Stimulated activated naive CD8-positive, alpha-beta T cell treated with anti-CD3 and anti-CD28 coated beads, Interleukin-15, amount 100 ng/mL, for 72 hours (primary cell): ENCODE measurements around the gene MTCL1.
"Not testable (repeated sequence)": the region's sequence is repeated elsewhere in the genome, so short reads cannot be mapped to it uniquely, and the experiment has no call there.

ENCODE experiments used
- ATAC-seq: fragments of 150-1000 bp; cut with Tn5 transposase; 2 replicates; pipeline ENCODE4 v1.10.0; 2021; ENCODE audit warnings: mild to moderate bottlenecking, moderate library complexity
- DNase-seq, 2 donors: peaks; one replicate each; pipeline ENCODE4 v3.0.0; 2021 to 2022
- H3K27ac Mint-ChIP-seq, 2 donors: one replicate each; pipeline ENCODE4 v1.8.0; 2022; ENCODE audit warnings: mild to moderate bottlenecking in 2 of 2, mixed read lengths in 2 of 2, moderate library complexity in 2 of 2
- H3K27me3 Mint-ChIP-seq: one replicate; pipeline ENCODE4 v1.8.0; 2022; ENCODE audit warnings: mixed read lengths
- H3K4me1 Mint-ChIP-seq: one replicate; pipeline ENCODE4 v1.8.0; 2022; ENCODE audit warnings: mild to moderate bottlenecking, mixed read lengths
- H3K4me3 Mint-ChIP-seq, 2 donors: one replicate each; pipeline ENCODE4 v1.8.0; 2022; ENCODE audit warnings: mild to moderate bottlenecking in 2 of 2, mixed read lengths in 2 of 2, moderate library complexity in 1 of 2
- H3K9me3 Mint-ChIP-seq, 2 donors: one replicate each; pipeline ENCODE4 v1.8.0; 2022; ENCODE audit warnings: mixed read lengths in 2 of 2

MTCL1 gene

GRCh38 chr18:8761535-8761934, 56.2 kb downstream of the MTCL1 start:
- not testable (repeated sequence) for H3K4me1 Mint-ChIP-seq, H3K27ac Mint-ChIP-seq, DNase-seq, ATAC-seq, H3K4me3 Mint-ChIP-seq
- H3K27me3 Mint-ChIP-seq: peaks cover 13% of the 10 kb centered on the region
- H3K9me3 Mint-ChIP-seq: peaks cover 7 to 16% of the 10 kb centered on the region in 2 donors

- H3K9me3 Mint-ChIP-seq: peaks cover 7 to 16% of the 10 kb centered on the region in 2 donors
- no peak overlapping the region for H3K27ac Mint-ChIP-seq
- ATAC-seq (no peak), DNase-seq (no peak)
- H3K27me3 Mint-ChIP-seq: peaks cover 10% of the 10 kb centered on the region
- no peaks in the 10 kb centered on the region for H3K4me1 Mint-ChIP-seq
- H3K4me3 Mint-ChIP-seq: no peak overlapping the region
These were observed 57.6 kb downstream of the MTCL1 start for GRCh38 chr18:8762968-8763367.

- no peak overlapping the region for H3K4me3 Mint-ChIP-seq
- ATAC-seq (no peak), DNase-seq (no peak)
- peaks cover 7 to 16% of the 10 kb centered on the region in 2 donors for H3K9me3 Mint-ChIP-seq
- peaks cover 4% of the 10 kb centered on the region for H3K27me3 Mint-ChIP-seq
- H3K27ac Mint-ChIP-seq: no peak overlapping the region
- H3K4me1 Mint-ChIP-seq: no peaks in the 10 kb centered on the region
These were observed 58.3 kb downstream of the MTCL1 start for GRCh38 chr18:8763611-8764010.

- Mint-ChIP-seq H3K4me1 (no peaks in the 10 kb centered on the region), H3K27ac (no peak overlapping the region), H3K9me3 (peaks cover 7 to 16% of the 10 kb centered on the region in 2 donors), H3K4me3 (no peak overlapping the region), H3K27me3 (no peaks in the 10 kb centered on the region)
- DNase-seq: no peak
- ATAC-seq: no peak
These were observed 60.6 kb downstream of the MTCL1 start for GRCh38 chr18:8765783-8766463.

GRCh38 chr18:8766559-8767293, 61.4 kb downstream of the MTCL1 start:
- H3K27ac Mint-ChIP-seq: no peak overlapping the region
- H3K4me1 Mint-ChIP-seq: no peaks in the 10 kb centered on the region
- peaks cover 0 to 8% of the 10 kb centered on the region in 2 donors for H3K9me3 Mint-ChIP-seq
- H3K27me3 Mint-ChIP-seq: no peaks in the 10 kb centered on the region
- DNase-seq: no peak
- H3K4me3 Mint-ChIP-seq: no peak overlapping the region
- no peak for ATAC-seq

- H3K27me3 Mint-ChIP-seq: no peaks in the 10 kb centered on the region
- no peak overlapping the region for H3K4me3 Mint-ChIP-seq
- ATAC-seq: no peak
- H3K4me1 Mint-ChIP-seq: no peaks in the 10 kb centered on the region
- H3K9me3 Mint-ChIP-seq: peaks cover 0 to 5% of the 10 kb centered on the region in 2 donors
- H3K27ac Mint-ChIP-seq: no peak overlapping the region
- no peak for DNase-seq
These were observed 62.0 kb downstream of the MTCL1 start for GRCh38 chr18:8767340-8767739.

- H3K27me3 Mint-ChIP-seq: no peaks in the 10 kb centered on the region
These were observed 64.2 kb downstream of the MTCL1 start for GRCh38 chr18:8769509-8770095.

GRCh38 chr18:8770657-8771056, 65.3 kb downstream of the MTCL1 start:
- H3K27ac Mint-ChIP-seq: no peak overlapping the region
- H3K27me3 Mint-ChIP-seq: no peaks in the 10 kb centered on the region
- no peak for DNase-seq
- no peaks in the 10 kb centered on the region for H3K4me1 Mint-ChIP-seq
- no peak for ATAC-seq
- H3K4me3 Mint-ChIP-seq: no peak overlapping the region
- no peaks in the 10 kb centered on the region for H3K9me3 Mint-ChIP-seq

More at GRCh38 chr18:8769509-8770095, 64.2 kb downstream of the MTCL1 start:
- no peak for DNase-seq
- H3K4me1 Mint-ChIP-seq: no peaks in the 10 kb centered on the region
- ATAC-seq: no peak
- no peak overlapping the region for H3K27ac Mint-ChIP-seq
- no peak overlapping the region for H3K4me3 Mint-ChIP-seq
- H3K9me3 Mint-ChIP-seq: no peaks in the 10 kb centered on the region

- ATAC-seq (no peak), DNase-seq (no peak)
- Mint-ChIP-seq H3K4me1 (no peaks in the 10 kb centered on the region), H3K4me3 (no peak overlapping the region), H3K27me3 (no peaks in the 10 kb centered on the region), H3K27ac (no peak overlapping the region), H3K9me3 (no peaks in the 10 kb centered on the region)
These were observed 66.6 kb downstream of the MTCL1 start for GRCh38 chr18:8771930-8772329.

GRCh38 chr18:8773980-8774379, 68.6 kb downstream of the MTCL1 start:
- Mint-ChIP-seq H3K9me3 (no peaks in the 10 kb centered on the region), H3K27me3 (no peaks in the 10 kb centered on the region), H3K27ac (no peak overlapping the region), H3K4me3 (no peak overlapping the region), H3K4me1 (no peaks in the 10 kb centered on the region)
- no peak for ATAC-seq
- no peak for DNase-seq

GRCh38 chr18:8776013-8776943, 70.9 kb downstream of the MTCL1 start:
- DNase-seq: no peak
- Mint-ChIP-seq H3K4me3 (no peak overlapping the region), H3K27ac (no peak overlapping the region), H3K9me3 (no peaks in the 10 kb centered on the region), H3K27me3 (no peaks in the 10 kb centered on the region), H3K4me1 (no peaks in the 10 kb centered on the region)
- ATAC-seq: no peak

- Mint-ChIP-seq H3K27ac (peak overlapping the region in 1 of 2 donors; percentile 46), H3K4me3 (no peak overlapping the region), H3K9me3 (no peaks in the 10 kb centered on the region), H3K4me1 (no peaks in the 10 kb centered on the region), H3K27me3 (peaks cover 7% of the 10 kb centered on the region)
- no peak for DNase-seq
- no peak for ATAC-seq
These were observed 72.5 kb downstream of the MTCL1 start for GRCh38 chr18:8777846-8778245.

GRCh38 chr18:8778386-8778785, 73.0 kb downstream of the MTCL1 start:
- no peak overlapping the region for H3K27ac Mint-ChIP-seq

GRCh38 chr18:8778824-8779223, 73.5 kb downstream of the MTCL1 start:
- ATAC-seq (no peak), DNase-seq (no peak)
- H3K4me1 Mint-ChIP-seq: no peaks in the 10 kb centered on the region
- no peak overlapping the region for H3K4me3 Mint-ChIP-seq
- no peaks in the 10 kb centered on the region for H3K9me3 Mint-ChIP-seq
- H3K27me3 Mint-ChIP-seq: peaks cover 7% of the 10 kb centered on the region
- no peak overlapping the region for H3K27ac Mint-ChIP-seq

More at GRCh38 chr18:8778386-8778785, 73.0 kb downstream of the MTCL1 start:
- no peak overlapping the region for H3K4me3 Mint-ChIP-seq
- DNase-seq (no peak), ATAC-seq (no peak)
- no peaks in the 10 kb centered on the region for H3K4me1 Mint-ChIP-seq
- H3K9me3 Mint-ChIP-seq: no peaks in the 10 kb centered on the region
- H3K27me3 Mint-ChIP-seq: peaks cover 7% of the 10 kb centered on the region

GRCh38 chr18:8779251-8779650, 73.9 kb downstream of the MTCL1 start:
- DNase-seq (no peak), ATAC-seq (no peak)
- Mint-ChIP-seq H3K4me3 (no peak overlapping the region), H3K27ac (no peak overlapping the region), H3K9me3 (no peaks in the 10 kb centered on the region), H3K4me1 (no peaks in the 10 kb centered on the region), H3K27me3 (peaks cover 7% of the 10 kb centered on the region)
